IMR-90 (cell line): Measurements from ENCODE around the gene NTPCR. TPM values are rescaled to one million over a fixed set of nuclear protein-coding genes. Genes with fewer than 3 reads are reported as not detected.

Experiments used
- ATAC-seq: fragments of 200-7000 bp; cut with Tn5 transposase; 2 replicates; pipeline ENCODE4 v1.9.1; 2020; ENCODE audit warnings: low read depth, mild to moderate bottlenecking, moderate library complexity
- BruUV-seq: library from RNA; stranded (reverse); fragments of 400-500 nt; replicated peaks from 2 replicates; lab custom pipeline; 2021; lab: Mats Ljungman, UMichigan
- CTCF ChIA-PET: fragments of 300-600 bp; formaldehyde crosslinking; extraction: SDS; loops from one replicate; lab custom pipeline; 2021; ENCODE audit warnings: antibody characterized with exemption; lab: Yijun Ruan, JAX
- POLR2A ChIA-PET: fragments of 300-600 bp; sonication (Branson Sonifier 250); formaldehyde crosslinking; loops from one replicate; lab custom pipeline; 2022; ENCODE audit warnings: antibody characterized with exemption; ENCODE audit not compliant: unreplicated experiment; lab: Charles Lee
- DNase-seq: peaks from one replicate; pipeline ENCODE4 v3.0.0; 2013
- H2AFZ ChIP-seq: replicated peaks from 2 replicates; pipeline ENCODE3; 2013; ENCODE audit warnings: low read length, mild to moderate bottlenecking; ENCODE audit not compliant: poor library complexity
- H2AK5ac ChIP-seq: 2 replicates; pipeline ENCODE4 v1.6.1; 2013; ENCODE audit warnings: low read depth, low read length, inconsistent platforms
- H2AK9ac ChIP-seq: replicated peaks from 2 replicates; pipeline ENCODE3; 2013; ENCODE audit warnings: mild to moderate bottlenecking, low read depth, low read length, moderate library complexity; ENCODE audit not compliant: poor library complexity
- H2BK120ac ChIP-seq: 2 replicates; pipeline ENCODE4 v1.6.1; 2013; ENCODE audit warnings: low read depth, low read length, inconsistent platforms
- H2BK15ac ChIP-seq: 3 replicates; pipeline ENCODE4 v1.6.1; 2013; ENCODE audit warnings: low read depth, low read length, inconsistent platforms
- H2BK20ac ChIP-seq: 2 replicates; pipeline ENCODE4 v1.6.1; 2013; ENCODE audit warnings: low read depth, mild to moderate bottlenecking, inconsistent platforms, low read length, moderate library complexity
- H2BK5ac ChIP-seq: 2 replicates; pipeline ENCODE4 v1.6.1; 2013; ENCODE audit warnings: mild to moderate bottlenecking, low read depth, low read length, inconsistent platforms; ENCODE audit not compliant: poor library complexity, severe bottlenecking
- H3K14ac ChIP-seq: replicated peaks from 2 replicates; pipeline ENCODE4 v1.6.1; 2013; ENCODE audit warnings: low read depth, low read length, inconsistent platforms
- H3K18ac ChIP-seq: 2 replicates; pipeline ENCODE4 v1.6.1; 2013; ENCODE audit warnings: low read depth, low read length, control low read depth
- H3K23ac ChIP-seq: 2 replicates; pipeline ENCODE4 v1.6.1; 2013; ENCODE audit warnings: low read depth, low read length, inconsistent platforms
- H3K27ac ChIP-seq: 2 replicates; pipeline ENCODE4 v1.5.1; 2013; ENCODE audit warnings: mild to moderate bottlenecking, control low read depth, low read length; ENCODE audit not compliant: insufficient read depth
- H3K27me3 ChIP-seq: 2 replicates; pipeline ENCODE4 v1.6.1; 2013; ENCODE audit warnings: low read length; ENCODE audit not compliant: control insufficient read depth, insufficient read depth
- H3K36me3 ChIP-seq: 2 replicates; pipeline ENCODE4 v1.6.1; 2013; ENCODE audit warnings: low read length, mixed read lengths; ENCODE audit not compliant: control insufficient read depth, insufficient read depth
- H3K4ac ChIP-seq: 2 replicates; pipeline ENCODE4 v1.6.1; 2013; ENCODE audit warnings: low read depth, low read length, inconsistent platforms
- H3K4me1 ChIP-seq: 2 replicates; pipeline ENCODE4 v1.6.1; 2013; ENCODE audit warnings: low read length, mixed read lengths; ENCODE audit not compliant: control insufficient read depth, insufficient read depth
- H3K4me2 ChIP-seq: 2 replicates; pipeline ENCODE4 v1.6.1; 2013; ENCODE audit warnings: low read depth, mild to moderate bottlenecking, control low read depth, low read length, moderate library complexity
- H3K4me3 ChIP-seq: 2 replicates; pipeline ENCODE4 v1.5.1; 2013; ENCODE audit warnings: low read depth, mild to moderate bottlenecking, control low read depth, low read length, moderate library complexity; ENCODE audit not compliant: insufficient read depth
- H3K56ac ChIP-seq: 2 replicates; pipeline ENCODE4 v1.6.1; 2013; ENCODE audit warnings: low read length, inconsistent platforms; ENCODE audit not compliant: insufficient read depth; ENCODE audit errors: extremely low read depth
- H3K79me1 ChIP-seq, 2 experiments: 2 replicates each; pipeline ENCODE4 v1.6.1; 2013; ENCODE audit warnings: low read length in 2 of 2, inconsistent platforms in 1 of 2, low read depth in 1 of 2
- H3K9ac ChIP-seq: 2 replicates; pipeline ENCODE4 v1.6.1; 2013; ENCODE audit warnings: low read depth, low read length, control low read depth
- H3K9me1 ChIP-seq: 2 replicates; pipeline ENCODE4 v1.6.1; 2013; ENCODE audit warnings: low read length, inconsistent platforms; ENCODE audit not compliant: insufficient read depth
- H3K9me3 ChIP-seq: 2 replicates; pipeline ENCODE4 v1.6.1; 2013; ENCODE audit warnings: low read length; ENCODE audit not compliant: control insufficient read depth, insufficient read depth
- H4K20me1 ChIP-seq: 2 replicates; pipeline ENCODE4 v1.6.1; 2013; ENCODE audit warnings: low read length, inconsistent platforms; ENCODE audit not compliant: insufficient read depth
- H4K5ac ChIP-seq: 2 replicates; pipeline ENCODE4 v1.6.1; 2013; ENCODE audit warnings: mild to moderate bottlenecking, low read depth, low read length, control low read depth
- H4K8ac ChIP-seq, 2 experiments: 2 replicates each; pipeline ENCODE4 v1.6.1; 2013; ENCODE audit warnings: low read depth in 2 of 2, low read length in 2 of 2, control low read depth in 1 of 2, inconsistent platforms in 1 of 2
- H4K91ac ChIP-seq: 2 replicates; pipeline ENCODE4 v1.6.1; 2013; ENCODE audit warnings: low read depth, low read length, inconsistent platforms; ENCODE audit not compliant: insufficient read depth
- FOS ChIP-seq: fragments of 150-350 bp; IDR thresholded peaks from 2 replicates; pipeline ENCODE4 v1.6.1; 2016; ENCODE audit warnings: low read depth, low read length
- POLR2A ChIP-seq: IDR thresholded peaks from 2 replicates; pipeline ENCODE4 v1.6.1; 2012; ENCODE audit warnings: mild to moderate bottlenecking, low read depth, low read length
- SMC3 ChIP-seq: fragments of 150-350 bp; IDR thresholded peaks from 2 replicates; pipeline ENCODE4 v1.6.1; 2016; ENCODE audit warnings: low read depth, mild to moderate bottlenecking, antibody characterized with exemption, low read length, moderate library complexity
- USF2 ChIP-seq: fragments of 150-350 bp; IDR thresholded peaks from 2 replicates; pipeline ENCODE4 v1.6.1; 2017; ENCODE audit warnings: mild to moderate bottlenecking, antibody characterized with exemption, low read length, low read depth
- WGBS, 2 experiments: methylation state at CpG; one replicate each; pipeline versions ENCODE4 v1.1.5 to v1.1.7; 2013; ENCODE audit warnings: missing lambda C conversion rate in 2 of 2; ENCODE audit not compliant: insufficient read length in 1 of 2; ENCODE audit errors: extremely low coverage in 2 of 2; 5-methylcytosine and 5-hydroxymethylcytosine counted together
- dilution Hi-C: fragments of 300-500 bp; cut with HindIII; formaldehyde crosslinking; loops from one replicate; pipeline ENCODE4 v1.14.3; 2018; ENCODE audit warnings: low sequenced_read_pairs; ENCODE audit not compliant: unreplicated experiment
- in situ Hi-C: fragments of 300-500 bp; cut with MboI; formaldehyde crosslinking; loops from 3 replicates; pipeline ENCODE4 v1.14.3; 2019; ENCODE audit warnings: low sequenced_read_pairs, inconsistent platforms, mixed read lengths
- intact Hi-C: fragments of 100-400 bp; cut with micrococcal nuclease; formaldehyde crosslinking; loops from 2 replicates; pipeline ENCODE4 v1.10.0; 2022
- polyA plus RNA-seq, 3 experiments: library from polyadenylated mRNA; depleted of rRNA; stranded (reverse); fragments of >200 nt; gene quantifications; 2 replicates each; pipeline ENCODE4 v1.2.3, GENCODE V29; 2012; ENCODE audit warnings: low replicate concordance in 1 of 3
- total RNA-seq: library from RNA; depleted of rRNA; stranded (reverse); fragments of >200 nt; gene quantifications from 2 replicates; pipeline ENCODE4 v1.2.3, GENCODE V29; 2012

Gene NTPCR
- total and polyA plus RNA-seq, 2 of the 4 experiments (the other 2 are of a cell fraction) = 13.3 to 16.5 TPM

- Histone ChIP-seq H2AK5ac (0 out of 2 replicates have a peak overlapping the region, but pooled peaks have one; percentile 4), H3K14ac (0 out of 2 replicates have a peak overlapping the region, but pooled peaks have one; percentile 2), H3K27ac (no peak overlapping the region), H4K91ac (no peak overlapping the region), H2BK5ac (no peak overlapping the region), H4K8ac (no peak overlapping the region), H3K36me3 (peaks cover 7% of the 10 kb centered on the region), H3K4ac (no peak overlapping the region), H2AFZ (no peak overlapping the region), H3K4me3 (no peak overlapping the region), H3K23ac (no peak overlapping the region), H4K5ac (no peak overlapping the region; the same call in 1 of the 2 replicates), H3K18ac (no peak overlapping the region), H3K79me1 (no peaks in the 10 kb centered on the region), H2BK20ac (peak overlapping the region; percentile 10; the same call in 1 of the 2 replicates), H3K27me3 (no peaks in the 10 kb centered on the region), H4K20me1 (no peaks in the 10 kb centered on the region), H2BK15ac (no peak overlapping the region), H2BK120ac (no peak overlapping the region), H2AK9ac (peak overlapping the region; percentile 23), H3K9me3 (no peaks in the 10 kb centered on the region), H3K4me2 (no peak overlapping the region), H3K56ac (no peak overlapping the region), H3K9me1 (peaks cover 5% of the 10 kb centered on the region; the same call in 1 of the 2 replicates), H3K9ac (no peak overlapping the region), H3K4me1 (peaks cover 5% of the 10 kb centered on the region; the same call in 1 of the 2 replicates)
- in situ Hi-C loops (no loop called here), dilution Hi-C loops (no loop called here), intact Hi-C loops (no loop called here)
- DNase-seq (no peak), ATAC-seq (no peak)
- CTCF ChIA-PET = no interaction called here
- POLR2A ChIA-PET = no interaction called here
- no TSS peak for BruUV-seq
- WGBS, 2 experiments = 80% methylated on average over 1 of the region's 9 CpGs; no CpG with 5 or more reads in 1 of the 2 experiments
- TF ChIP-seq SMC3 (no peak), POLR2A (no peak), FOS (no peak), USF2 (no peak)
Measured at GRCh38 chr1:233004451-233004850, 54.0 kb downstream of the NTPCR start.
